ENCODE data around the gene EEIG2.
A peak's percentile ranks its signal among the peaks of the same experiment; 100 is the strongest.
"Not testable (repeated sequence)": the region's sequence is repeated elsewhere in the genome, so short reads cannot be mapped to it uniquely, and the experiment has no call there.

Gene EEIG2
- 98.3 to 154 reads per million in 2 donors for total RNA-seq

- peak; percentile 83 for DNase-seq
These were observed at the start of gene EEIG2 for GRCh38 chr1:108559215-108560186. Gene EEIG2, plus strand, starts transcription at chr1:108560100. Its CDS starts 329 bp downstream, at chr1:108560429.

- DNase-seq, result no peak
These were observed 48.1 kb upstream of the EEIG2 start for GRCh38 chr1:108511764-108512163.

GRCh38 chr1:108512239-108513043 is 47.5 kb upstream of the EEIG2 start:
- no peak for DNase-seq

GRCh38 chr1:108513044-108513415 is 46.9 kb upstream of the EEIG2 start:
- DNase-seq, result no peak

- not testable (repeated sequence) for DNase-seq
These were observed 46.0 kb upstream of the EEIG2 start for GRCh38 chr1:108513914-108514313.

GRCh38 chr1:108517301-108517897 is 42.5 kb upstream of the EEIG2 start:
- not testable (repeated sequence) for DNase-seq

- no peak for DNase-seq
These were observed 37.9 kb upstream of the EEIG2 start for GRCh38 chr1:108521990-108522393.

- DNase-seq, result no peak
These were observed 36.1 kb upstream of the EEIG2 start for GRCh38 chr1:108523829-108524228.

GRCh38 chr1:108524676-108525075 is 35.2 kb upstream of the EEIG2 start:
- DNase-seq, result no peak

GRCh38 chr1:108527135-108527534 is 32.8 kb upstream of the EEIG2 start:
- no peak for DNase-seq

- DNase-seq, result no peak
These were observed 32.1 kb upstream of the EEIG2 start for GRCh38 chr1:108527837-108528236.

GRCh38 chr1:108531444-108531843 is 28.5 kb upstream of the EEIG2 start:
- no peak for DNase-seq

- no peak for DNase-seq
These were observed 27.2 kb upstream of the EEIG2 start for GRCh38 chr1:108532730-108533129.

- no peak for DNase-seq
These were observed 26.4 kb upstream of the EEIG2 start for GRCh38 chr1:108533351-108534083.

GRCh38 chr1:108534759-108535158 is 25.1 kb upstream of the EEIG2 start:
- no peak for DNase-seq

GRCh38 chr1:108535315-108535897 is 24.5 kb upstream of the EEIG2 start:
- not testable (repeated sequence) for DNase-seq

GRCh38 chr1:108536021-108536420 is 23.9 kb upstream of the EEIG2 start:
- DNase-seq, result not testable (repeated sequence)

GRCh38 chr1:108536791-108537190 is 23.1 kb upstream of the EEIG2 start:
- DNase-seq, result not testable (repeated sequence)

GRCh38 chr1:108537976-108538375 is 21.9 kb upstream of the EEIG2 start:
- no peak for DNase-seq

GRCh38 chr1:108540977-108541376 is 18.9 kb upstream of the EEIG2 start:
- DNase-seq, result no peak

- DNase-seq, result no peak
These were observed 18.0 kb upstream of the EEIG2 start for GRCh38 chr1:108541861-108542260.

- DNase-seq, result not testable (repeated sequence)
These were observed 12.4 kb upstream of the EEIG2 start for GRCh38 chr1:108547493-108547892.

Measured in activated gamma-delta T cell (primary cell).